Breast epithelium (tissue), 3 donors: ENCODE results near the gene HOXB4.

Source experiments
- POLR2A ChIP-seq: fragments of 450-650 bp; IDR thresholded peaks from one replicate; pipeline ENCODE4 v1.6.1; 2016; ENCODE audit warnings: antibody characterized with exemption, mild to moderate bottlenecking, moderate library complexity
- TF ChIP-seq, protein P1 (sequence below), 3 donors: fragments of 450-650 bp; IDR thresholded peaks; one replicate each; pipeline ENCODE4 v1.5.1; 2016 to 2017; ENCODE audit warnings: antibody characterized with exemption in 3 of 3, mild to moderate bottlenecking in 3 of 3, moderate library complexity in 3 of 3

GRCh38 chr17:48526608-48527546 lies 51.3 kb downstream of the HOXB4 start:
- TF ChIP-seq, protein P1, sequence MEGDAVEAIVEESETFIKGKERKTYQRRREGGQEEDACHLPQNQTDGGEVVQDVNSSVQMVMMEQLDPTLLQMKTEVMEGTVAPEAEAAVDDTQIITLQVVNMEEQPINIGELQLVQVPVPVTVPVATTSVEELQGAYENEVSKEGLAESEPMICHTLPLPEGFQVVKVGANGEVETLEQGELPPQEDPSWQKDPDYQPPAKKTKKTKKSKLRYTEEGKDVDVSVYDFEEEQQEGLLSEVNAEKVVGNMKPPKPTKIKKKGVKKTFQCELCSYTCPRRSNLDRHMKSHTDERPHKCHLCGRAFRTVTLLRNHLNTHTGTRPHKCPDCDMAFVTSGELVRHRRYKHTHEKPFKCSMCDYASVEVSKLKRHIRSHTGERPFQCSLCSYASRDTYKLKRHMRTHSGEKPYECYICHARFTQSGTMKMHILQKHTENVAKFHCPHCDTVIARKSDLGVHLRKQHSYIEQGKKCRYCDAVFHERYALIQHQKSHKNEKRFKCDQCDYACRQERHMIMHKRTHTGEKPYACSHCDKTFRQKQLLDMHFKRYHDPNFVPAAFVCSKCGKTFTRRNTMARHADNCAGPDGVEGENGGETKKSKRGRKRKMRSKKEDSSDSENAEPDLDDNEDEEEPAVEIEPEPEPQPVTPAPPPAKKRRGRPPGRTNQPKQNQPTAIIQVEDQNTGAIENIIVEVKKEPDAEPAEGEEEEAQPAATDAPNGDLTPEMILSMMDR (IDR thresholded peaks at IDR 0.05) = no peak
- no peak for TF ChIP-seq POLR2A
